ENCODE measurements around the gene REXO4. TPM values are rescaled to one million over a fixed set of nuclear protein-coding genes. Genes with fewer than 3 reads are reported as not detected.

REXO4 gene
- total and polyA plus RNA-seq, 9 of the 15 experiments (the other 6 are each of a cell fraction or from before 2014, with no cell fraction given), result 3.4 to 72.9 (median 31.1) TPM

GRCh38 chr9:133368249-133368881 is 49.4 kb downstream of the REXO4 start:
- ATAC-seq (no peak), FAIRE-seq (no peak), DNase-seq (ENCODE audit: extremely low read depth in 1 of 4, low spot score in 3 of 4) (no peak)
- H3K27ac ChIP-seq (ENCODE audit: extremely low read depth, low read depth, low read length), result no peak overlapping the region
- TF ChIP-seq MAFK (IDR thresholded peaks at IDR 0.05; ENCODE audit: low read length) (no peak), MAFG (tag; conservative IDR thresholded peaks at IDR 0.05) (no peak), ZBTB33 (CRISPR knock-in tag; IDR thresholded peaks at IDR 0.05) (peak; percentile 31; the same call in 1 of the 2 replicates)
- in situ Hi-C loops (cut with MboI) (no loop called here), intact Hi-C loops (cut with micrococcal nuclease) (no loop called here)
- H3K9ac ChIP-seq (ENCODE audit: insufficient read depth in 1 of 2, low read depth in 2 of 2, low read length in 2 of 2), result no peak overlapping the region
- peaks cover 34% of the 10 kb centered on the region for H3K9me1 ChIP-seq (ENCODE audit: control insufficient read depth, insufficient read depth, low read length)
- CTCF ChIA-PET (ENCODE audit: low intra/inter-chr PET ratio), result no interaction called here
- peaks cover 70% of the 10 kb centered on the region for H4K20me1 ChIP-seq (replicated peaks; ENCODE audit: control insufficient read depth, insufficient read depth, low read length)
- H3K27me3 ChIP-seq (ENCODE audit: control insufficient read depth in 2 of 2, insufficient read depth in 2 of 2, low read length in 2 of 2), result no peaks in the 10 kb centered on the region
- H3K36me3 ChIP-seq (ENCODE audit: control insufficient read depth, insufficient read depth, low read length), result peaks cover 98% of the 10 kb centered on the region
- WGBS (ENCODE audit: insufficient coverage, low coverage, missing lambda C conversion rate), result 85% methylated on average over 18 of the region's 18 CpGs
- H3K4me3 ChIP-seq, result no peak overlapping the region
- no peak overlapping the region for H3K4me2 ChIP-seq (ENCODE audit: insufficient read depth, low read length)
- peaks cover 72% of the 10 kb centered on the region for H3K79me2 ChIP-seq (ENCODE audit: control insufficient read depth, insufficient read depth, low read length)
- BruUV-seq (replicated peaks), result no TSS peak
- no peak overlapping the region for H2AFZ ChIP-seq (ENCODE audit: low read depth, low read length)
- H3K4me1 ChIP-seq (replicated peaks in 1 of 2; ENCODE audit: control insufficient read depth in 2 of 2, insufficient read depth in 2 of 2, low read length in 2 of 2), result peaks cover 25 to 29% of the 10 kb centered on the region in 2 experiments; a peak in 4 of 5 replicates
- H3K9me3 ChIP-seq (replicated peaks; ENCODE audit: control insufficient read depth, insufficient read depth, low read depth, low read length), result no peaks in the 10 kb centered on the region
- POLR2A ChIA-PET, result interaction anchor here (0.9 to 8.5 kb wide), 3 partner anchors 8 to 48 kb away, joined by 4 to 109 read pairs (median 4); partner anchors contain the start of genes SURF1 and SURF2
